Endothelial cell of umbilical vein (primary cell): ENCODE results near the gene SEMA5A. TPM values are rescaled to one million over a fixed set of nuclear protein-coding genes. Genes with fewer than 3 reads are reported as not detected.

Experiments
- BruUV-seq: library from RNA; stranded (reverse); fragments of 400-500 nt; replicated peaks from 2 replicates; lab custom pipeline; 2021; lab: Mats Ljungman, UMichigan
- CTCF ChIA-PET: fragments of 300-600, 350-600 bp; sonication (Branson Sonifier 250); formaldehyde crosslinking; loops from one replicate; lab custom pipeline; 2021; ENCODE audit warnings: antibody characterized with exemption, inconsistent platforms; lab: Charles Lee
- POLR2A ChIA-PET: fragments of 300-600, 350-600 bp; sonication (Branson Sonifier 250); formaldehyde crosslinking; loops from one replicate; lab custom pipeline; 2021; ENCODE audit warnings: antibody characterized with exemption, inconsistent platforms; lab: Charles Lee
- DNase-seq: peaks from one replicate; pipeline ENCODE4 v3.0.0-alpha.2; 2011; ENCODE audit warnings: low read depth, low spot score
- FAIRE-seq: peaks from 2 replicates; lab custom pipeline; 2011; peaks lifted over from hg19 to GRCh38; lab: Jason Lieb, UNC
- H2AFZ ChIP-seq: 2 replicates; pipeline ENCODE4 v1.6.0; 2012; ENCODE audit warnings: low read depth, low read length, control low read depth, inconsistent platforms
- H3K27ac ChIP-seq: 2 replicates; pipeline ENCODE4 v1.5.1; 2011; ENCODE audit warnings: low read depth, mild to moderate bottlenecking, control low read depth, low read length, moderate library complexity; ENCODE audit not compliant: insufficient read depth
- H3K27me3 ChIP-seq, 2 experiments: 2 replicates each; pipeline versions ENCODE4 v1.6.0 to v1.6.1; 2011; ENCODE audit warnings: low read length in 2 of 2, mixed read lengths in 1 of 2; ENCODE audit not compliant: control insufficient read depth in 2 of 2, insufficient read depth in 2 of 2
- H3K36me3 ChIP-seq, 2 experiments: 2 replicates in 1 of 2; 3 replicates in 1 of 2; pipeline ENCODE4 v1.5.1; 2011; ENCODE audit warnings: low read length in 2 of 2, mild to moderate bottlenecking in 1 of 2, moderate library complexity in 1 of 2; ENCODE audit not compliant: control insufficient read depth in 2 of 2, insufficient read depth in 2 of 2; ENCODE audit errors: extremely low read depth in 1 of 2
- H3K4me1 ChIP-seq: 3 replicates; pipeline ENCODE4 v1.5.1; 2011; ENCODE audit warnings: mild to moderate bottlenecking, low read length; ENCODE audit not compliant: control insufficient read depth, insufficient read depth; ENCODE audit errors: extremely low read depth
- H3K4me2 ChIP-seq: 2 replicates; pipeline ENCODE4 v1.6.1; 2011; ENCODE audit warnings: low read length, control low read depth, mixed read lengths; ENCODE audit not compliant: insufficient read depth
- H3K4me3 ChIP-seq, 3 experiments: fragments of 200-600 bp in 1 of 3; sonication (generic), shearing (Covaris generic) in 1 of 3; replicated peaks in 1 of 3; 2 replicates each; pipeline ENCODE4 v1.5.1; 2011 to 2016; ENCODE audit warnings: control low read depth in 3 of 3, low read length in 3 of 3, mild to moderate bottlenecking in 2 of 3, inconsistent platforms in 1 of 3, low read depth in 1 of 3, moderate library complexity in 1 of 3; ENCODE audit not compliant: insufficient read depth in 1 of 3
- H3K79me2 ChIP-seq: 2 replicates; pipeline ENCODE4 v1.6.0; 2012; ENCODE audit warnings: low read length, inconsistent platforms; ENCODE audit not compliant: control insufficient read depth, insufficient read depth
- H3K9ac ChIP-seq: replicated peaks from 2 replicates; pipeline ENCODE3; 2011; ENCODE audit warnings: low read length, control low read depth; ENCODE audit not compliant: insufficient read depth; ENCODE audit errors: extremely low read depth
- H3K9me1 ChIP-seq: replicated peaks from 3 replicates; pipeline ENCODE4 v1.6.0; 2011; ENCODE audit warnings: mild to moderate bottlenecking, low read length; ENCODE audit not compliant: control insufficient read depth, insufficient read depth; ENCODE audit errors: extremely low read depth
- H3K9me3 ChIP-seq: replicated peaks from 2 replicates; pipeline ENCODE4 v1.5.1; 2012; ENCODE audit warnings: low read length, inconsistent platforms; ENCODE audit not compliant: control insufficient read depth, insufficient read depth
- H4K20me1 ChIP-seq: replicated peaks from 2 replicates; pipeline ENCODE3; 2011; ENCODE audit warnings: mild to moderate bottlenecking, low read length; ENCODE audit not compliant: control insufficient read depth, insufficient read depth; ENCODE audit errors: extremely low read depth
- EZH2 ChIP-seq: IDR thresholded peaks from 2 replicates; pipeline ENCODE4 v1.6.1; 2012; ENCODE audit warnings: borderline replicate concordance, low read depth, mild to moderate bottlenecking, moderate library complexity, low read length, inconsistent platforms; ENCODE audit not compliant: severe bottlenecking
- FOS ChIP-seq: IDR thresholded peaks from 2 replicates; pipeline ENCODE4 v1.6.1; 2011; ENCODE audit warnings: mild to moderate bottlenecking, low read length, moderate library complexity, borderline replicate concordance; ENCODE audit not compliant: insufficient read depth
- GATA2 ChIP-seq: IDR thresholded peaks from 2 replicates; pipeline ENCODE4 v1.7.0; 2011; ENCODE audit warnings: low read depth, mild to moderate bottlenecking, moderate library complexity, mixed read lengths, low read length; ENCODE audit not compliant: insufficient read length, insufficient read depth
- JUN ChIP-seq: IDR thresholded peaks from 2 replicates; pipeline ENCODE4 v1.6.1; 2011; ENCODE audit warnings: borderline replicate concordance, low read depth; ENCODE audit not compliant: insufficient read length, insufficient read depth
- MYC ChIP-seq: IDR thresholded peaks from one replicate; pipeline ENCODE4 v1.6.1; 2011; ENCODE audit warnings: mild to moderate bottlenecking, low read depth, low read length
- POLR2A ChIP-seq: IDR thresholded peaks from 2 replicates; pipeline ENCODE4 v1.6.1; 2012; ENCODE audit warnings: low read depth, mild to moderate bottlenecking, control low read depth, low read length
- POLR2AphosphoS5 ChIP-seq: IDR thresholded peaks from 2 replicates; pipeline ENCODE4 v1.6.1; 2012; ENCODE audit warnings: low read depth, mild to moderate bottlenecking, control low read depth, low read length, moderate library complexity; ENCODE audit not compliant: insufficient read depth
- dilution Hi-C: fragments of 300-500 bp; cut with MboI; formaldehyde crosslinking; loops from one replicate; pipeline ENCODE4 v1.15.0; 2019; ENCODE audit warnings: low sequenced_read_pairs; ENCODE audit not compliant: extremely low pct_ligation_motif_present
- intact Hi-C: fragments of 100-400 bp; cut with micrococcal nuclease; formaldehyde crosslinking; loops from one replicate; pipeline ENCODE4 v1.10.0; 2022
- polyA plus RNA-seq, 4 experiments: library from polyadenylated mRNA; depleted of rRNA in 3 of 4; stranded (reverse) in 3 of 4; unstranded in 1 of 4; fragments of >200 nt; gene quantifications; 2 replicates each; pipeline versions ENCODE4 v1.2.1 to v1.2.3, GENCODE V29; 2011 to 2012; ENCODE audit warnings: missing spikeins in 1 of 4
- total RNA-seq: library from RNA; stranded (reverse); gene quantifications from 2 replicates; pipeline ENCODE4 v1.2.3, GENCODE V29; 2021
- TF ChIP-seq, protein P1 (sequence below), 2 donors: IDR thresholded peaks; 1 replicate in 1 of 2; 2 replicates in 1 of 2; pipeline ENCODE4 v1.5.1; 2011; ENCODE audit warnings: low read length in 2 of 2, mild to moderate bottlenecking in 2 of 2, moderate library complexity in 2 of 2, control low read depth in 1 of 2, inconsistent platforms in 1 of 2, low read depth in 1 of 2; ENCODE audit not compliant: insufficient read depth in 1 of 2; ENCODE audit errors: extremely low read depth in 1 of 2
- TF ChIP-seq, protein P2 (sequence below): IDR thresholded peaks from 2 replicates; pipeline ENCODE4 v1.6.1; 2011; ENCODE audit not compliant: insufficient read depth, insufficient read length

SEMA5A gene
- total and polyA plus RNA-seq, 2 donors (not counting 3 experiments of a cell fraction or from before 2014, with no cell fraction given), result 0.04 to 0.06 TPM

DNA sequence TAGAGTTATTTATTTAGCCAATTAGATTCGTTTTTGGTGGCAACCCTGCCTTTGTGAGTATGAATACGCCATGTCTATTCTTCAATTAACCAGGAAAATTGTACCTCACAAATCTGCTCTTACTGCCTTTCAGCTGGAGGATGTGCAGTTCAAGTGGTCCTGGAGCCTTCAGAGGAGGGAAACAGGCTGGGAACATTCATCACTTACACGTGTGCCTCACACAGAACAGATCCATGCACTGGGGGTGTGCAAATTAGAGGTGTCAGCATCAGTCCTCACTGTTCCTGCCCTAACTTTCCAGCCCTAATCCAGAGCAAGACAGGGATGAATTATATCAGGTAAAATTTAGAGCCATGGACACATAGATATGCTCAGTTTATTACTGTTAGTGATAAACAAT, 65.4 kb downstream of the SEMA5A start:
- CTCF ChIA-PET, result interaction anchor here (1.3 kb wide), 1 partner anchor 20 kb away, joined by 3 read pairs; no protein-coding TSS in a partner anchor

More for the DNA sequence above, 65.4 kb downstream of the SEMA5A start:
- Histone ChIP-seq H3K79me2 (no peaks in the 10 kb centered on the region), H3K27ac (no peak overlapping the region), H4K20me1 (no peaks in the 10 kb centered on the region), H3K9ac (no peak overlapping the region), H2AFZ (no peak overlapping the region), H3K4me1 (no peaks in the 10 kb centered on the region), H3K4me2 (no peak overlapping the region), H3K4me3 (no peak overlapping the region), H3K36me3 (no peaks in the 10 kb centered on the region), H3K9me3 (no peaks in the 10 kb centered on the region), H3K9me1 (no peaks in the 10 kb centered on the region), H3K27me3 (no peaks in the 10 kb centered on the region)
- no TSS peak for BruUV-seq
- TF ChIP-seq FOS (no peak), GATA2 (no peak), EZH2 (no peak), POLR2AphosphoS5 (no peak), MYC (no peak), JUN (no peak), POLR2A (no peak)
- TF ChIP-seq, protein P1, sequence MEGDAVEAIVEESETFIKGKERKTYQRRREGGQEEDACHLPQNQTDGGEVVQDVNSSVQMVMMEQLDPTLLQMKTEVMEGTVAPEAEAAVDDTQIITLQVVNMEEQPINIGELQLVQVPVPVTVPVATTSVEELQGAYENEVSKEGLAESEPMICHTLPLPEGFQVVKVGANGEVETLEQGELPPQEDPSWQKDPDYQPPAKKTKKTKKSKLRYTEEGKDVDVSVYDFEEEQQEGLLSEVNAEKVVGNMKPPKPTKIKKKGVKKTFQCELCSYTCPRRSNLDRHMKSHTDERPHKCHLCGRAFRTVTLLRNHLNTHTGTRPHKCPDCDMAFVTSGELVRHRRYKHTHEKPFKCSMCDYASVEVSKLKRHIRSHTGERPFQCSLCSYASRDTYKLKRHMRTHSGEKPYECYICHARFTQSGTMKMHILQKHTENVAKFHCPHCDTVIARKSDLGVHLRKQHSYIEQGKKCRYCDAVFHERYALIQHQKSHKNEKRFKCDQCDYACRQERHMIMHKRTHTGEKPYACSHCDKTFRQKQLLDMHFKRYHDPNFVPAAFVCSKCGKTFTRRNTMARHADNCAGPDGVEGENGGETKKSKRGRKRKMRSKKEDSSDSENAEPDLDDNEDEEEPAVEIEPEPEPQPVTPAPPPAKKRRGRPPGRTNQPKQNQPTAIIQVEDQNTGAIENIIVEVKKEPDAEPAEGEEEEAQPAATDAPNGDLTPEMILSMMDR (IDR thresholded peaks at IDR 0.05; ENCODE audit: extremely low read depth in 1 of 2, insufficient read depth in 1 of 2, low read depth in 1 of 2, low read length in 2 of 2), result no peak
- TF ChIP-seq, protein P2, sequence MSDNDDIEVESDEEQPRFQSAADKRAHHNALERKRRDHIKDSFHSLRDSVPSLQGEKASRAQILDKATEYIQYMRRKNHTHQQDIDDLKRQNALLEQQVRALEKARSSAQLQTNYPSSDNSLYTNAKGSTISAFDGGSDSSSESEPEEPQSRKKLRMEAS, result no peak
- intact Hi-C loops, result no loop called here
- FAIRE-seq, result no peak
- POLR2A ChIA-PET, result no interaction called here
- DNase-seq, result no peak
- dilution Hi-C loops, result no loop called here
